ENCODE measurements around the gene RAVER2.

RAVER2 gene

DNA sequence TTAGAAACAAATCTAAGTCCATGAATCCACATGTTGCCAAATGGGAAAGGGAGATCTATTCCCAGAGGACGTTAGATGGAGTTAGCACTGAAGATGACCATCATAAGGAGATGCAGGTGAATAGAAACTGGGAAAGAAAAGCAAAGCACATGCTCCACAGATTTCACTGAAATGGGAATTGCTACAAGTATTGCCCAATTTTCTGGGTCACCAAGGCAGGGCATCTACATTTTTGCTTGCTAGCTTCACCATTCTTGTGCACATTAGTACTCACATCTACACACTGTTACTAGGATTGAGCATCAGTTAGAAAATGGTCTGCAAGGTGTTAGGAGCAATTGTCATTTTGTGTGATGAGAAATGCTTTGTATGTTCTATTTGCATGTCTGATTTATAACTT is 122.4 kb downstream of the RAVER2 start:
- Histone ChIP-seq H3K27me3 (ENCODE audit: insufficient read depth, poor library complexity, severe bottlenecking) (no peaks in the 10 kb centered on the region), H3K27ac (replicated peaks) (no peak overlapping the region), H3K4me3 (replicated peaks; ENCODE audit: insufficient read depth, low read length) (no peak overlapping the region)
- no peak for DNase-seq (ENCODE audit: low read depth in 1 of 2, low spot score in 1 of 2)
- no peak for TF ChIP-seq SPI1 (IDR thresholded peaks at IDR 0.05; ENCODE audit: borderline replicate concordance, low read depth)
- no peak for TF ChIP-seq GABPA (IDR thresholded peaks at IDR 0.05; ENCODE audit: low read depth)
- TF ChIP-seq, protein P1, sequence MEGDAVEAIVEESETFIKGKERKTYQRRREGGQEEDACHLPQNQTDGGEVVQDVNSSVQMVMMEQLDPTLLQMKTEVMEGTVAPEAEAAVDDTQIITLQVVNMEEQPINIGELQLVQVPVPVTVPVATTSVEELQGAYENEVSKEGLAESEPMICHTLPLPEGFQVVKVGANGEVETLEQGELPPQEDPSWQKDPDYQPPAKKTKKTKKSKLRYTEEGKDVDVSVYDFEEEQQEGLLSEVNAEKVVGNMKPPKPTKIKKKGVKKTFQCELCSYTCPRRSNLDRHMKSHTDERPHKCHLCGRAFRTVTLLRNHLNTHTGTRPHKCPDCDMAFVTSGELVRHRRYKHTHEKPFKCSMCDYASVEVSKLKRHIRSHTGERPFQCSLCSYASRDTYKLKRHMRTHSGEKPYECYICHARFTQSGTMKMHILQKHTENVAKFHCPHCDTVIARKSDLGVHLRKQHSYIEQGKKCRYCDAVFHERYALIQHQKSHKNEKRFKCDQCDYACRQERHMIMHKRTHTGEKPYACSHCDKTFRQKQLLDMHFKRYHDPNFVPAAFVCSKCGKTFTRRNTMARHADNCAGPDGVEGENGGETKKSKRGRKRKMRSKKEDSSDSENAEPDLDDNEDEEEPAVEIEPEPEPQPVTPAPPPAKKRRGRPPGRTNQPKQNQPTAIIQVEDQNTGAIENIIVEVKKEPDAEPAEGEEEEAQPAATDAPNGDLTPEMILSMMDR (IDR thresholded peaks at IDR 0.05; ENCODE audit: insufficient read depth, low read length) = no peak
- no peak for TF ChIP-seq REST (IDR thresholded peaks at IDR 0.05; ENCODE audit: insufficient replicate concordance, low read depth)
- TF ChIP-seq POLR2AphosphoS5 (IDR thresholded peaks at IDR 0.05; ENCODE audit: low read depth) = no peak

DNA sequence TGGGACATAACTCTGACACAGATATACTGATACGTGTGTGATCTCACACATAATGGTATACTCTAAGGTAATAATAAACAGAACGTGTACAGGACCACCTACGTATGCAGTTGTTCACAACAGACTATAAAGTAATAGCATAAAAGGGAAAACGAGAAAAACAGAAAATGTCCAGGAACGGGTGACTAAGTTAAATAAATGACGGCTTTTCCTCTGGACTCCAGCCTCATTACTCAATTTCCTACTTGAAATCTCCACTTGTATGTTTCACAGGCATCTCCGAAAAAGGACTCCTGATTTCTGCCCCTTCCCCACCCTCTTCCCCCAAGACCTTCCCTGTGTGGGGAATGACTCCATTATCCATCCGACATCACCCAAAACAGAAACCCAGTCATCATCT is 126.4 kb downstream of the RAVER2 start:
- Histone ChIP-seq H3K27me3 (ENCODE audit: insufficient read depth, poor library complexity, severe bottlenecking) (no peaks in the 10 kb centered on the region), H3K27ac (replicated peaks) (no peak overlapping the region), H3K4me3 (replicated peaks; ENCODE audit: insufficient read depth, low read length) (no peak overlapping the region)
- TF ChIP-seq, protein P1 (IDR thresholded peaks at IDR 0.05; ENCODE audit: insufficient read depth, low read length) = no peak
- TF ChIP-seq POLR2AphosphoS5 (IDR thresholded peaks at IDR 0.05; ENCODE audit: low read depth) (no peak), GABPA (IDR thresholded peaks at IDR 0.05; ENCODE audit: low read depth) (no peak), REST (IDR thresholded peaks at IDR 0.05; ENCODE audit: insufficient replicate concordance, low read depth) (no peak), SPI1 (IDR thresholded peaks at IDR 0.05; ENCODE audit: borderline replicate concordance, low read depth) (no peak)
- DNase-seq (ENCODE audit: low read depth in 1 of 2, low spot score in 1 of 2) = no peak

DNA sequence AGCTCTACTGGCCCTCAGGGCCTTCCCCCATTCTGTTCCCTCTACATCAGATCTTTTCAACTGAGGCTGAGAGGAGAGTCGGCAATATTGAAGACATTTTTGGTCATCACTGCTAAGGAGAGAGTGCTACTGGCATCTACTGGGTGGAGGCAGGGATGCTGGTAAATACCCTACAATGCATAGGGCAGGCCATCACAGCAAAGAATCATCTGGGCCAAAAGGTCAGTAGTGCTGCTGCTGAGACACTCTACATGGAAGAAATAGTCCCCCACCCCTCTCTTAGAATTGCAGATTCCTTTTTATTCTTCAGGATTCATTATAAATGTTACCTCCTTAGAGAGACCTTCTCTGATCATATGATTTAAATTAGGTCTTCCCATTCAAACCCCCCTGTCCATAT is 127.2 kb downstream of the RAVER2 start:
- H3K27me3 ChIP-seq (ENCODE audit: insufficient read depth, poor library complexity, severe bottlenecking) = no peaks in the 10 kb centered on the region
- DNase-seq (ENCODE audit: low read depth in 1 of 2, low spot score in 1 of 2) = no peak
- no peak overlapping the region for H3K4me3 ChIP-seq (replicated peaks; ENCODE audit: insufficient read depth, low read length)

More for the DNA sequence above, 127.2 kb downstream of the RAVER2 start:
- no peak overlapping the region for H3K27ac ChIP-seq (replicated peaks)
- TF ChIP-seq SPI1 (IDR thresholded peaks at IDR 0.05; ENCODE audit: borderline replicate concordance, low read depth) (no peak), POLR2AphosphoS5 (IDR thresholded peaks at IDR 0.05; ENCODE audit: low read depth) (no peak), GABPA (IDR thresholded peaks at IDR 0.05; ENCODE audit: low read depth) (no peak), REST (IDR thresholded peaks at IDR 0.05; ENCODE audit: insufficient replicate concordance, low read depth) (no peak)
- TF ChIP-seq, protein P1 (IDR thresholded peaks at IDR 0.05; ENCODE audit: insufficient read depth, low read length) = no peak

Data from HL-60 (cell line).